VCaP (cell line): Measurements from ENCODE around the gene FKRP.
A peak's percentile ranks its signal among the peaks of the same experiment; 100 is the strongest.

Experiments used
- H3K27ac ChIP-seq: fragments of 450-650 bp; 2 replicates; pipeline ENCODE4 v1.5.1; 2017
- TF ChIP-seq, protein P1 (sequence below): fragments of 450-650 bp; conservative IDR thresholded peaks from 2 replicates; pipeline ENCODE4 v1.5.1; 2017; ENCODE audit warnings: mild to moderate bottlenecking, moderate library complexity

Gene FKRP

DNA sequence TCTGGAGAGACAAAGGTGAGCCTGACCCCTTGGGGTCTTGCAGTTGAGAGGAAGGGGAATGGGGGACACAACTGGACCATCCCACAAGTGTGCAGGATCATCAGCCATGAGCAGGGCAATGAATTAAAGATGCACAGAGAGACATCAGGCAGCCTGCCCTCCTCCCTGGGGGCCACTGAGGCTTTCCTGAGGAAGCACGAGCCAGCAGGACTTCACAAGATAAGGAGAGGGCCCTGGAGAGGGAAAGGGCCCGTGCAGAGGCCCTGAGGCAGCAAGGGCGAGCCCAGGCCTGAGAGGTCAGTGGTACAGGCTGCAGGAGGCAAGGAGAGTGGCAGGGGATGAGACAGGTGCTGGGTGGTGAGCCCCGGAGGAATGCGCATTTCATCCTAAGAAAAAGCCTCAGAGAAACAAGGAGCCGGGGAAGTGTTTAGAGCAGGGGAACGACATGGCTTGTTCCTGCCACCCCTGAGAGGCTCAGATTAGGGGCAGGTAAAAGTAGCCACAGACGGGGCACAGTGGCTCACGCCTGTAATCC lies 19.9 kb upstream of the FKRP start:
- TF ChIP-seq, protein P1, sequence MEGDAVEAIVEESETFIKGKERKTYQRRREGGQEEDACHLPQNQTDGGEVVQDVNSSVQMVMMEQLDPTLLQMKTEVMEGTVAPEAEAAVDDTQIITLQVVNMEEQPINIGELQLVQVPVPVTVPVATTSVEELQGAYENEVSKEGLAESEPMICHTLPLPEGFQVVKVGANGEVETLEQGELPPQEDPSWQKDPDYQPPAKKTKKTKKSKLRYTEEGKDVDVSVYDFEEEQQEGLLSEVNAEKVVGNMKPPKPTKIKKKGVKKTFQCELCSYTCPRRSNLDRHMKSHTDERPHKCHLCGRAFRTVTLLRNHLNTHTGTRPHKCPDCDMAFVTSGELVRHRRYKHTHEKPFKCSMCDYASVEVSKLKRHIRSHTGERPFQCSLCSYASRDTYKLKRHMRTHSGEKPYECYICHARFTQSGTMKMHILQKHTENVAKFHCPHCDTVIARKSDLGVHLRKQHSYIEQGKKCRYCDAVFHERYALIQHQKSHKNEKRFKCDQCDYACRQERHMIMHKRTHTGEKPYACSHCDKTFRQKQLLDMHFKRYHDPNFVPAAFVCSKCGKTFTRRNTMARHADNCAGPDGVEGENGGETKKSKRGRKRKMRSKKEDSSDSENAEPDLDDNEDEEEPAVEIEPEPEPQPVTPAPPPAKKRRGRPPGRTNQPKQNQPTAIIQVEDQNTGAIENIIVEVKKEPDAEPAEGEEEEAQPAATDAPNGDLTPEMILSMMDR: no peak
- no peak overlapping the region for H3K27ac ChIP-seq

DNA sequence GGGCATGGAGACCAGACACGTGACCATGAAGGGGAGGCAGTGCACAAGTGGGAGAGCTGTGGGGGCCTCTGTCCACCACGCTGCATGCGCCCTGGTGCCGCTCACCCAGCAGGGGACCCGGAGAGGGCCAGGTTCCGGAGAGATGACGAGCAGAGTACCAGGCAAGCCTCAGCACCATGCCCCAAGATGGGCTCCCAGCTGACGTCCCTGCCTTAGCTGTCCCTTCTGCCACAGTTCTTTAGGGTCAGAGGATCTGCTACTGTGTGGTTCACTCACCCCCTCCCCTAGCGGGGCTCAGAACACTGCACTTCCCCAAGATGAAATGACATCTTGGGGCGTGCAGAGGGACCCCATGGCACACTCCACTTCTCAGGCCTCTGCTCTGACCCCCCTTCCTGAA lies 19.3 kb upstream of the FKRP start:
- peak overlapping the region; percentile 4; the same call in 1 of the 2 replicates for H3K27ac ChIP-seq
- TF ChIP-seq, protein P1: no peak

DNA sequence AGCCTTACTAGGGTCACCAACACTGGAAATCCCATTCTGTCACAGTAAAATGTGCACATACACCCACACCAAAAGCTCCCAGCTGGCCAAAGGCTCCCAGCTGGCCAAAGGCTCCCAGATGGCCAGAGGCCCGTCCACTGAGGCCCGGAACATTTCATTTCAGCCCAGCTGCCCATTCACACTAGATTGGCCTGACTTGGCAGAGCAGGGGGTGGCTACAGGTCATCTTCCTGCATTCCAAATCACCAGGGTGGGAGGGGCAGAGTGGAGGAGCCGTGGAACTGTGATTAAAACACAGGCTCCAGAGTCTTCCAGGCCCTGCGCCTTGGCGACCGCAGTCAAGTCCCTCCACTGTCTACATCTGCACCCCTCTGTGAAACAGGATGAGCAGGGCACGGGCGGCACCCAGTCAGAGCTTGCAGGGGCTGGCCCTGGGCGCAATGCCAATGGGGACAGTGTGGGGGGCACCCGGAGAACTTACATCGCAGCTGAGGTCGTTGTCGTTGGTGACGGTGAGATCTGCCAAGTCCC lies 18.8 kb upstream of the FKRP start:
- peak overlapping the region; percentile 4; the same call in 1 of the 2 replicates for H3K27ac ChIP-seq

DNA sequence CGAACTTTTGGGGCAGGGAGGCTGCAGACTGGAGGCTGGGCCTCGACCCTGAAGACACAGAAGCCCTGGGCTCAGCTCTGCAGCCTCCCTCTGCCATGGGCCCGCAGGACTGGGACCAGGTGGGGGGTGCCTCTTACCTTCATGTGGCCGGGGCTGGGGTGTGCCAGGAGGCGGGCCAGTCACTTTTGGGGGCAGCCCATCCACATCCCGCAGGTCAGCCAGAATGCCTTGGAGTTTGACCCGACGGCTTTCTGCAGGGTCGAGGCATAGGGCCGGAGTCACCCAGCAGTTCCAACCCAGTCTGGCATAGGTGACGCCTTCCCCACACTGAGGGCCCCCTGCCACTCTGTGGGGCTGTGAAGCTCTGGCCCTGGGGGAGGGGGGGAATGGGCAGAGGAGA lies 18.1 kb upstream of the FKRP start:
- TF ChIP-seq, protein P1: no peak

More for the DNA sequence above, 18.8 kb upstream of the FKRP start:
- TF ChIP-seq, protein P1: no peak

GRCh38 chr19:46728208-46728607 lies 17.6 kb upstream of the FKRP start:
- H3K27ac ChIP-seq: no peak overlapping the region
- TF ChIP-seq, protein P1: no peak

More for the DNA sequence above, 18.1 kb upstream of the FKRP start:
- no peak overlapping the region for H3K27ac ChIP-seq

DNA sequence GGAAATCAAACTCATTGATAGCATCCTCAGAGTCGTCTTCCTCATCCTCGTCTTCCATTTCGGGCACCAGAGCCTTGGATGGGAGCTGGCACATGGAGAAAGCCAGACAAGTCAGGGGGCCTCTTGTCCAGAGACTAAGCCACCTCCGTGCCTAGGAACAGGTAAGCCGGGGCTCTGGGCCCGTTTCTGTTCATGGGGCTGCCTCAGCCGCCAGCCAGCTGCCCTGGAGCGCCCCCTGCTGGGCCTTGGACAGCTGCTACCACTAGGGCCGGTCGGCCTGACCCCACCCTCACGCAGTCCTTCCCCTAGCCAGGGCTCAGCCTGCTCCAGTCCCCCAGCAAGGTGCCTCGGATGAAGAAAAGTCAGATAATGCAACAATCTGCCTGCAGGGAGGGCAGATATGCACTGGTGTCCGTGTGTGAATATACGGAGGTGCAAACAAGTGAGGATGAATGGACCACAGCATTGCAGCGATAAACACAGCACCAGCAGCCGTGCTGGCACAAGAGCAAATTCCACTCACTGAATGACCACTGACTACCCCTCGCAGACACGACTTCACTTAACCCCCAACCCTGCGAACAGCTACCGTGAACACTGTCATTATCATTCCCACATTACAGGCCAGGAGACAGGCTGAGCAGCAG lies 17.0 kb upstream of the FKRP start:
- H3K27ac ChIP-seq: no peak overlapping the region
- TF ChIP-seq, protein P1: peak; percentile 96

- no peak overlapping the region for H3K27ac ChIP-seq
- TF ChIP-seq, protein P1: no peak
These were observed 16.2 kb upstream of the FKRP start for GRCh38 chr19:46729696-46730095.
